NCI-H187 (cell line): ENCODE data around the gene AMZ1.

Experiments
- DNase-seq, 2 experiments: peaks; one replicate each; lab custom pipeline; 2025; lab: John Stamatoyannopoulos, UW

AMZ1 gene

DNA sequence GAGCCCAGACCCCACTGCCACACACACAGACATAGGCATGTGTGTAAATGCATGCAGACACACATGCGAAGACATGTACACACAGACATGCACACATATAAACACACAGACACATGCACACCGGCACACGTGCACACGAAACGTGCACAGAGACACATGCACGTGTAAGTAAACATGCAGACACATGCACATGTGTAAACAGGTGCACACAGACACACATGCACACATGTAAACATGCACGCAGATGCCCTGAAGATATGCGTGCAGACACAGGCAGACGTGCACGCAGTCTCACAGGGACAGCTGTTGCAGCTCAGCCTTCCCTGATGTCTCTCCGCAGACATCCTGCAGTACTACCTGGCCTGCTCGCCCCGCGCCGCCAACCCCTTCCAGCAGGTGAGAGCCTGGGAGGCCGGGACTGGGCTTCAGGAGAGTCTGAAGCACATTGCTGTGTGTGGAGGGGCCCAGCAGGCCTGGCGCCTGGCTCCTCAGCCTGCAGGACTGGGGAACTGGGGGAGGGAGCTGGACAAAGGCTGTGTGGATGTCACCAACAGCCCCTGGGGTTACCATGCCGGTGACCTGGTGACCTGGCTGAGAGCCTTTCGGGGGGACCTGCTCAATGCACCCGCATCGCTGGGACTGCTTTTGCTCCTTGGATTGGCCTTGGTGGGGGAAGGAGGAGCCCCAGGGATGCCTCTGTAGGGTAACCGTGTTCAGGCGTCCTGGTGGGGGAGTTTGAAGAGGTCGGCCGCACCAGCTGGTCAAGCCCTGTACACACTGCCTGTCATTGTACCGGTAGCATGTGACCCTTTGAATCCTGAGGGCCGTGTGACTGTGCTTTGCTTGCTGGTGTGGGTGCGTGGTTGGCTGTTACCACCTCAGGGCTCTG, 35.9 kb upstream of the AMZ1 start:
- no peak for DNase-seq

DNA sequence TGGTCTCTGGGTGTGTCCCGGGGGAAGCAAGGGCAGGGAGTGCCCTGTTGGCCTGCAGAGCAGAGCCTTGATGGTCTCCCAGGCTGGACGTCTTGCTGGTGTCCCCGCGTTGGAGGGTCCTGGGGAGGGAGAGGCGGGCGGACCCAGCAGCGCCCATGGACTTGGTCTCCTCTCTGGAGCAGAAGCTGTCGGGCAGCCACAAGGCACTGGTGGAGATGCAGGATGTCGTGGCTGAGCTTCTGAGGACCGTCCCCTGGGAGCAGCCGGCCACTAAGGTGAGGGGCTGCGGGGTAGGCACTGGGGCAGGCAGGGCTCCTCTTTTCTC, 35.3 kb upstream of the AMZ1 start:
- DNase-seq: no peak

- peak in 1 of 2 experiments; percentile 26 for DNase-seq
Observed at GRCh38 chr7:2654059-2654458, 33.9 kb upstream of the AMZ1 start.

GRCh38 chr7:2655870-2656614, 32.0 kb upstream of the AMZ1 start:
- DNase-seq: no peak

DNA sequence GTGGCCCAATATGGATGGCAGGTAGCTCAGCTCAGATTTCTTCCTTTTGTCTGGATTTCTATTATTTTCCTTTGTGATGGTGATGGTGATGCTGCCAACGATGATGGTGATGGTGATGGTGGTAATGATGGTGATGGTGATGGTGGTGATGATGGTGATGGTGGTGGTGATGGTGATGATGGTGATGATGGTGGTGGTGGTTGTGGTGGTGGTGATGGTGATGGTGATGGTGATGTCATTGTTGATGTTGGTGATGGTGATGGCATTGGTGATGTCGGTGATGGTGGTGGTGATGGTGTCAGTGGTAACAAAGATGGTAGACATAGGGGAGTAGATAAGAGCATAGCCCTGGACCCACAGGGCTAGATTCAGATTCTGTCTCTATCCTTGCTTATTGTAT, 30.8 kb upstream of the AMZ1 start:
- DNase-seq: no peak

GRCh38 chr7:2657920-2658671, 29.9 kb upstream of the AMZ1 start:
- DNase-seq: no peak

- no peak for DNase-seq
Observed at GRCh38 chr7:2658941-2659340, 29.1 kb upstream of the AMZ1 start.

DNA sequence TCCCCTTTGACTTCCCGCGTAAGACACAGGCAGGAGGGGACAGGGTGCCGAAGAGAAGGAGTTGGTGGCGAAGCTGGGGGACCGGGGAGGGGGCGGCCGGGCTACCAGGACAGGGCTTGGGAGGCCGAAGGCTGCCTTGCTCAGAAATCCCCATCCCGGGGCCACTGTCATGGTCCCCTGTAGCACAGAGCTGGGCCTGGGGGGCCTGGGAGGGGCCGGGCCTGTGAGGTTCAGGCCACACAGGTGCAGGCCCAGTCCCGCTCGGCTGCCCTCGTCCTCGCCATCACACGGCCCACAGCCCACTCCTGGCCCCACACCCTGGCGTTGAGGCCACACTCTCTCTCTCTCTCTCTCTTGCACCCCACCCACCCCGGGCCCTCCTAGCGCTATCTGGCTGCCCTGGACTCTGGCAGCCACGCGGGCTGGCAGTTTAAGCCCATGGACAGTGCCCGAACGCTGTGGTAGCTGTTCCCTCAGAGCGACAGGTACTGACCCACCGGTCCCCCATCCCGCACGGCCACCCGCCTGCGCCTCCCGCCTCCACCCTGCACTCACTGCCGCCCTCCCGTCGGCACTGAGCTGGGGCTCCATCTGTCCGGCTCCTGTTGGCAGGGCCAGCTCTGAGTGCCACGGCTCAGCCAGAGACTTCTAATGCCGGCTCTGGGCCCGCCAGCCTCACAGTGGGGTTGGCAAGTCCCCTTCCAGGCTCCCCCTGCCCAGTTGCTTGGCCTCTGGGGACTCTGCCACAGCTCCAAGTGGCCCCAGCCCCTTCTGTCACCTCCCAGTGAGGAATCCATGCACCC, 28.2 kb upstream of the AMZ1 start:
- DNase-seq: no peak

DNA sequence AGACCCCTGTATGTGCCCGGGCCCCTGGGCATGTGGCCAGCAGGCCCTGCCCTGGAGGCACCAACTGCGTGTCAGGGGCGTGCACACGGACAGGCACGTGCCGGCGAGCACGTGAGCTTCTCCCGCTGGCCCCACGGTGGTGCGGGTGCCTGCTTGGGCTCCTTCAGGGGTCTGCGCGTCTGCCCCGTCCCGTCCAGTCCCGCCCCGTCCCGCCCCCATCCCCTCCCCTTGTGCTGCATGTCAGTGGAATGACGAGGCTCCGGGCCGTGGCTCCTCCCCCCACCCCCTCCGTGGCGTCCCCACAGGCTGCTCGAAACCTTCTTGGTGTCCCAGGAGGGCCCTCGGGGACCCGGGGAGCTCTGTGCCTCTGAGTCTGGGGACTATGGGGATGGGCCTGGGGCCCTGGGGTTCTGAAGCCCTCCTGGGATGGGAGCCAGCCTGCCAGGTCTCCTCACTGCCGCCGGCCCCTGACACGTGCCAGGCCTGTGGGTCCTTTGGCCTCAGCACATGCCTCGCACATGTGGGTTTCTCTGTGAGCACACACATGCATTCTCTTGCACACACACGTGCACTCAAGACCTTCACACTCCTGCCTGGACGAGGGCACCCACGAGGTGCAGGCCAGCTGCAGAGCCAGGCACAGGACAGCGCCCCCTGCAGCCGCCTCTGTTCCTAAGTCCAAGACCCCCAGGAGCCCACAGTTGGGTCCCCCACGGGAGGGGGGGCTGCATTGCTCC, 27.5 kb upstream of the AMZ1 start:
- DNase-seq: no peak

DNA sequence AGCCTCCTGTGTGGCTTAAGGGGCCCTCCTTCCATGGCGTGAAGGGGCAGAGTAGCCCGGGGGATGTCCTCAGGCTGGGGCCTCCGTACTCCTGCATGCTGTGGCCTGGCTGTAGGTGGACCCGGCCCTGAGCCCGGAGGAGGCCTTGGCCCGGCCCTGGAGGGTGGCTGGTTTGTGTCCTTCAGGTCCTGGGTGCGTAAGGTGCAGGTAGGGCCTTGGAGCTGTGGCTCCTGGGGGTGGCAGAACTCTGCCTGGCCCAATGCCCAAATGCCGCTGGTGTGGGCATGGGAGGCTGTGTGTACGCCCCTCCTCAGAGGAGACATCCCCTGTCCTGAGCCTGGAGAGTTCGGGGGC, 26.9 kb upstream of the AMZ1 start:
- DNase-seq: no peak

DNA sequence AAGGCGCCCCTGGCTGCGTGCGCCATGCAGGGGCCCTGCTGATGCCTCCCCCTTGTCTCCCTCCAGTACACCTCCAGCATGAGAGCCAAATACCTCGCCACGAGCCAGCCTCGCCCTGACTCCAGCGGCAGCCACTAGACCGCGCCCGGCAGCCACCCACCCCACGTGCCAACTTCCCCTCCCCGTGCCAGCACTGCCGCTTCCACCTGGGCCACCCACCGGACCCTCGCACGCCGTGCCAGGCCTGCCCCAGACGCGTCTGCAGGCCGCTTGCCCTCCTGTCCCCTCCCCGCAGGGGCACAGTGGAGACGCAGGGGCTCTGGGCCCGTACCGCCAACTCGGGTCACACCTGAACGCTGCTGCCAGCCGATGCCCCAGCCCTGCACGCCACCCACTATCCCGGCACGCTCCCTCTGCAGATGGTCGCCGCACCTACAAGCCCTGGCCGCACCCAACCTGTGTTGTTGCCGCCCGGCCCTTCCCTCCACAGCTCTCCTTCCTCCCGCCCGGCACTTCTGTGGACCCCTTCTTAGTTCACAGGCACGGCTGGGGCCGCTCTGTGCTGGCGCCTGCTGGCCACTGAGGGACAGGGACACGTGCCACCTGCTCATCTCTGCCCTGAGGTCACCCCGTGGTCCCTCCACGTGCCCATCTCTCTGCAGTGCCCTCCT, 26.3 kb upstream of the AMZ1 start:
- DNase-seq: no peak

GRCh38 chr7:2662273-2663120, 25.5 kb upstream of the AMZ1 start:
- no peak for DNase-seq

GRCh38 chr7:2663121-2663886, 24.7 kb upstream of the AMZ1 start:
- DNase-seq: no peak

- no peak for DNase-seq
Observed at GRCh38 chr7:2663960-2664359, 24.0 kb upstream of the AMZ1 start.

DNA sequence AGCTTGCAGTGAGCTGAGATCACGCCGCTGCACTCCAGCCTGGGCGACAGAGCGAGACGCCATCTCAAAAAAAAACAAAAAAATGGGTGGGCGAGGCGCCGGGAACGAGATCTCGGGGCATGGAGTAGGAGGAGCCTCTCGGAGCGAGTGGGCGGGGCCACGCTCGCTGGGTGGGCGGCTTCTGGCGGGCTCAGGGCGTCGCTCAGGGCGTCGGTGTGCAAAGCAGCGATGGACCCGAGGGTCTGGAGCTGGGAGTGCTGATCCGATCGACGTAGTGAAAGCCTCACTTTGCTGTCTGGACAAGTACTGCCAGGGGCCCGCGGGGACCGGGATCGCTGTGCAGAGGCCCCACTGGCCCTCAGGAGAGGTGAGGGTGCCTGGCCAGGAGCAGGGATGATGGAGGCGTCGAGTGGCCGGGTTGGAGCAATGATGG, 22.6 kb upstream of the AMZ1 start:
- DNase-seq: no peak

GRCh38 chr7:2666155-2666554, 21.8 kb upstream of the AMZ1 start:
- no peak for DNase-seq

- no peak for DNase-seq
Observed at GRCh38 chr7:2666588-2667250, 21.3 kb upstream of the AMZ1 start.

DNA sequence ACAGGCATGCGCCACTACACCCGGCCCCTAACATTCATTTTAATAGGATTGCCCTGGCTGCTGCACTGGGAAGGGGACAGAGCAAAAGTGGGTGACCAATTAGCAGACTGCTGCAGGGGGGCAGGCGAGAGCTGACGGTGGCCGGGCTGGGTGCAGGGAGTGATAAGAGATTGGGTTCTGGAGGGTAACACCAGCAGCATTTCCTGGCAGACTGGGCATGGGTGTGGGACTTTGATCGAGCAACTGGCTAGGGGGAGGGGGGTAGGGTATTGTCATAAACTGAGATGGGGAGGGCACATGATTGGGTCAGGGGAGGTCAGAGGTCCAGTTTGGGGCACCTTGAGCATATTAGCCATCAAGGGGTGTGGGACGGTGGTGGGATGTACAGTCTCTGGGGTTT, 20.2 kb upstream of the AMZ1 start:
- no peak for DNase-seq
